ENCODE measurements around the gene DDT. TPM values are rescaled to one million over a fixed set of nuclear protein-coding genes. Genes with fewer than 3 reads are reported as not detected.
"Not testable (repeated sequence)": the region's sequence is repeated elsewhere in the genome, so short reads cannot be mapped to it uniquely, and the experiment has no call there.

DDT gene
- 107 and 113 TPM in 2 replicates for total RNA-seq

- H3K27ac Mint-ChIP-seq, CTCF ChIA-PET, H3K9me3 Mint-ChIP-seq, POLR2A ChIA-PET, H3K27me3 Mint-ChIP-seq, DNase-seq, H3K4me3 Mint-ChIP-seq: not testable (repeated sequence)
- intact Hi-C loops (cut with micrococcal nuclease) = loop anchor here (10.0 kb wide), 1 partner anchor 60 kb away; no protein-coding TSS in a partner anchor
- peak; percentile 90 for ATAC-seq (ENCODE audit: low read depth)
- Mint-ChIP-seq H3K4me1 (peaks cover 15% of the 10 kb centered on the region), H3K36me3 (ENCODE audit: low read depth) (peaks cover 27% of the 10 kb centered on the region)
These were observed at the start of gene DDT for GRCh38 chr22:23974345-23974744. Gene DDT, minus strand, starts transcription at chr22:23974441. Its CDS starts 27 bp downstream, at chr22:23974414.

GRCh38 chr22:24023204-24023789 lies 49.1 kb upstream of the DDT start:
- DNase-seq (no peak), ATAC-seq (ENCODE audit: low read depth) (no peak)
- no peaks in the 10 kb centered on the region for H3K9me3 Mint-ChIP-seq
- H3K4me1 Mint-ChIP-seq = peaks cover 11% of the 10 kb centered on the region
- CTCF ChIA-PET = no interaction called here
- H3K27ac Mint-ChIP-seq = no peak overlapping the region
- peaks cover 22% of the 10 kb centered on the region for H3K36me3 Mint-ChIP-seq (ENCODE audit: low read depth)
- H3K27me3 Mint-ChIP-seq = no peaks in the 10 kb centered on the region
- intact Hi-C loops (cut with micrococcal nuclease) = no loop called here
- H3K4me3 Mint-ChIP-seq = no peak overlapping the region
- TF ChIP-seq CTCF (IDR thresholded peaks at IDR 0.05) = no peak
- POLR2A ChIA-PET = no interaction called here

- POLR2A ChIA-PET = no interaction called here
- H3K4me3 Mint-ChIP-seq = no peak overlapping the region
These were observed 47.1 kb upstream of the DDT start for GRCh38 chr22:24021304-24021703.

GRCh38 chr22:24016156-24016555 lies 41.9 kb upstream of the DDT start:
- H3K27me3 Mint-ChIP-seq = no peaks in the 10 kb centered on the region
- intact Hi-C loops (cut with micrococcal nuclease) = no loop called here
- ChIA-PET CTCF (no interaction called here), POLR2A (interaction anchor here (0.7 kb wide), 1 partner anchor 16 kb away, joined by 8 read pairs; no protein-coding TSS in a partner anchor)
- peaks cover 16% of the 10 kb centered on the region for H3K36me3 Mint-ChIP-seq (ENCODE audit: low read depth)
- H3K4me3 Mint-ChIP-seq = no peak overlapping the region
- H3K9me3 Mint-ChIP-seq = no peaks in the 10 kb centered on the region
- no peak for DNase-seq
- ATAC-seq (ENCODE audit: low read depth) = no peak
- peaks cover 20% of the 10 kb centered on the region for H3K4me1 Mint-ChIP-seq
- TF ChIP-seq CTCF (IDR thresholded peaks at IDR 0.05) = no peak
- no peak overlapping the region for H3K27ac Mint-ChIP-seq

More at GRCh38 chr22:24021304-24021703, 47.1 kb upstream of the DDT start:
- DNase-seq = no peak
- TF ChIP-seq CTCF (IDR thresholded peaks at IDR 0.05) = no peak
- H3K9me3 Mint-ChIP-seq = no peaks in the 10 kb centered on the region
- no peak for ATAC-seq (ENCODE audit: low read depth)
- CTCF ChIA-PET = no interaction called here
- peaks cover 2% of the 10 kb centered on the region for H3K4me1 Mint-ChIP-seq
- intact Hi-C loops (cut with micrococcal nuclease) = no loop called here
- no peak overlapping the region for H3K27ac Mint-ChIP-seq
- H3K27me3 Mint-ChIP-seq = no peaks in the 10 kb centered on the region
- H3K36me3 Mint-ChIP-seq (ENCODE audit: low read depth) = peaks cover 22% of the 10 kb centered on the region

GRCh38 chr22:24011735-24012068 lies 37.5 kb upstream of the DDT start:
- H3K36me3 Mint-ChIP-seq (ENCODE audit: low read depth) = peaks cover 9% of the 10 kb centered on the region
- CTCF ChIA-PET = no interaction called here
- POLR2A ChIA-PET = interaction anchor here (3.7 kb wide), 1 partner anchor 145 kb away, joined by 25 read pairs; no protein-coding TSS in a partner anchor

More at GRCh38 chr22:24011735-24012068, 37.5 kb upstream of the DDT start:
- Mint-ChIP-seq H3K27ac (peak overlapping the region; percentile 88), H3K4me3 (peak overlapping the region; percentile 98), H3K27me3 (no peaks in the 10 kb centered on the region), H3K9me3 (no peaks in the 10 kb centered on the region), H3K4me1 (peaks cover 23% of the 10 kb centered on the region)
- DNase-seq = no peak
- ATAC-seq (ENCODE audit: low read depth) = no peak
- intact Hi-C loops (cut with micrococcal nuclease) = loop anchor here (2.0 to 5.0 kb wide), 4 partner anchors 99 to 546 kb away; partner anchors contain the start of genes GUCD1, MIF and SNRPD3
- TF ChIP-seq CTCF (IDR thresholded peaks at IDR 0.05) = no peak

All from activated B cell treated with CpG ODN at 0.5 μM for 24 hours (primary cell).